ENCODE results near the gene DHRS12. TPM values are rescaled to one million over a fixed set of nuclear protein-coding genes. Genes with fewer than 3 reads are reported as not detected.
"Not testable (repeated sequence)": the region's sequence is repeated elsewhere in the genome, so short reads cannot be mapped to it uniquely, and the experiment has no call there.

The DHRS12 gene
- total RNA-seq, 1 experiment from 2014 or later = 2.1 TPM

DNA sequence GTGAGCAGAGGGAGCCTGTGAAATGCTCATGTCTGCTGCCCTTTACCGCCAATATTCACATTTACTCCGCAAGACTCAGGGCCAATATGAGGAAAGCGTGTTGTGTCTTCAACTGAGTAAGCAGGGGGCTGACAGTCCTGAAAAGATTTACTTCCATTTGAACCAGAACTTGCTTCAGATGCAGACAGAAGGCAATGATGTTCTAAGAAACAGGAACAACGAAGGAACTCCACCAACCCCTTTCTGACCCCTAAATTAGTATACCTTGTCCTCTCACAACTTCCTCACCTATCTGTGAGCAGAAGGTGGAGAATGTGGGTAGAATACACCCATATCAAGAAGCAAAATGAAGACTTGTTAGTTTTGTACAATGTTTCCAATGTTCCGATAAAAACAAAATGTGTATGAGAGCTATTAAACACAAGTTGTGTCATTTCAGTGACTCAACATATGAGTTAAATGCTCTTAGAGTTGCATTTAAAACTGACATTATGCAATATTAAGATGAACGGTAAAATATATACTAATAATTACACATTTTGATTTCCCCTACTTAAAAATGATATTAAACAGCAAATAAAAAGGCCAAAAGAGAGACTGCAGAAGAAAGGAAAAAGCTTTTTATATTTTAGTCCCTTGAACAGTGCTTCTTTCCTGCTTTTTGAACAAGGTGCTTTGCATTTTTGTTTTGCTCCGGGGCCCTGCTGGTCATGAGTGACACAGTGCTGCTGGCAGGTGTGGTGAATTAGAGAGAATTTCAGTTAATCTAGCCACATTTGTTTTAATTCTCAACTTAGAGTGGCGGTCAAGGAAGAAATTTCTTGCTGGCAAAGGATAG, 25.0 kb upstream of the DHRS12 start:
- DNase-seq (ENCODE audit: low read depth) = no peak

DNA sequence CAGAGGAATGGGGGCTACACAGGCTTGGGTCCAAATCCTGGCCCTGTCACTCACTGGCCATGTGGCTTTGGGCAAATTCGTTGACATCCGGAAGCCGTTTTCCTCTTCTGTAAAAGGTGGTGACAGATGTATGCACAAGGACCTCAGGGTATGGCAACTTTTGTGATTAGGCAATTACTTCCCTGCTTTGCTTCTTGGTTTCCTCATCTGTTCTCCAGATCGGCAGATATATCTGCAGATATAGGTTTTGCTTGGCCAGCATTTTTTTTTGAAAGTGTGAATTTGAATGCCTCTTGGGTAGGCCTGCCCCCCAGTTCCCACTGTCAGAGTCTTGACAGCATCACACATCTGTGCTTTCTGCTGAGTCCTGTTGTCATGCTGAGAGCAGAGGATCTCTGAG, 23.3 kb upstream of the DHRS12 start:
- DNase-seq (ENCODE audit: low read depth) = no peak

DNA sequence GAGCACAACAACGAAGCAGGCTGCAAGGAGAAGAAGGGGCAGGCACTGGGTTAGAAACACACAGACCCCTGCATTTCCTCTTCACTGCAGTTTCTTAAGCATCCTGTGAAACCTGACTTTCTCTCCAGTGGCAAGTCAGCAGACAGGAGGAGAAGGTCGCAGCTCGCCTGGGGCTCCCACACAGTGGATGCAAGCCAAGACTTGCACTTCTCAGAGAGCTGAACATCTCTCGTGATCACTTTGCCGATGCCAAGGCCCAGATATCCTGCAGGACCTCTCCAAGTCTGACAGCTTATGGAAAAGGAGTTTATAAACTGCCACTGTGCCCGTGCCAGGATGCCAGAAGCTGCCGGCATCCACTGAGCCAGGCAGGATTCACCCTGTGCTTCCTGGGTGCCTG, 22.6 kb upstream of the DHRS12 start:
- no peak for DNase-seq (ENCODE audit: low read depth)

DNA sequence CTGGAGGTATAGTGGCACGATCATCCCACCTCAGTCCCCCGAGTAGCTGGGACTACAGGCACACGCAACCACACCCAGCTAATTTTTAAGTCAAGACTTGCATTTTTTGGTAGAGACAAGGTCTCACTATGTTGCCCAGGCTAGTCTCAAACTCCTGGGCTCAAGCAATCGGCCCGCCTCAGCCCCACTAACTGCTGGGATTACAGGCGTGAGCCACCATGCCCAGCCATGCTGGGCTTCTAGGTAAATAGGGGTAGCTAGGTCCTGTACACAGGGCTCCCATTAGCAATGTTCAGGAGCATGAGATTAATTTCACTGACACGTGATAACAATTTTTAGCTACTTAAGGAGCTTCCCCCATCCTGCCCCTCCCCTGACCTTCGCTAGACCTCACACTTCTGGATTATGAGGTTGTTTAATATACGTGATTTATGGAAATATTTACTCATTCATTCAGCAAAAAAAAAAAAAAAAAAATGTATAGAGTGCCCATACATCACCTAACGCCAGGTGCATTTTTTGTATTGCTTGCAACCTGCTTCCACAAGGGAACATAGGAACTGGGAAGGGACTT, 21.8 kb upstream of the DHRS12 start:
- no peak for DNase-seq (ENCODE audit: low read depth)

DNA sequence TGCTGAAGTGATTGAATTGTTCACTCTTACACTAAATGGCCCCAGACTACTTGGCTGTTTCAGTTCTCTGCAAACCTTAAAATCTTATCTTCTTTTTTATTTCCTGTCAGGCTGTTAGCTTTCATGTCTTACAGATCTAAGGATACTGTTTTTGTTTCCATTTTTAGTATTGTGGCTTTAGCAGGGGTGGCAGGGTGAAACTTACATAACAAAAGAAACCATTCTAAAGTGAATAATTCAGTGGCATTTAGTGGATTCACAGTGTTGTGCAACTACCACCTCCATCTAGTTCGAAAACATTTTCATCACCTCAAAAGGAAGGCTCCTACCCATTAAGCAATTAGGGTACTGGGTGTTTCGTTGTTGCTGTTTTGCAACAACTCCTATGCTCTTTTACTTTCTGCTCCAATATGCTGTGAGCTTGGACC, 21.2 kb upstream of the DHRS12 start:
- DNase-seq (ENCODE audit: low read depth) = no peak

DNA sequence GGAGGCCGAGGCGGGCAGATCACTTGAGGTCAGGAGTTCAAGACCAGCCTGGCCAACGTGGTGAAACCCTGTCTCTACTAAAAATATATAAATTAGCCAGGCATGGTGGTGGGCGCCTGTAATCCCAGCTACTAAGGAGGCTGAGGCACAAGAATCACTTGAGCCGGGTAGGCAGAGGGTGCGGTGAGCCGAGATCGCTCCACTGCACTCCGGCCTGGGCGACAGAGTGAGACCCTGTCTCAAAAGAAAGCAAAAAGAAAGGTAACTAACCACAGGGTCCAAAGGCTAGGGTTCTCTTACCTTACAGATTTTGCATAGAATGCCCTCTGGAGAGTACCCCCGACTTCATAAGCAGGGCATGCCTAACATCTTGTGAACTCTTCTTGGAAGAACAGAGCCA, 20.7 kb upstream of the DHRS12 start:
- not testable (repeated sequence) for DNase-seq (ENCODE audit: low read depth)

DNA sequence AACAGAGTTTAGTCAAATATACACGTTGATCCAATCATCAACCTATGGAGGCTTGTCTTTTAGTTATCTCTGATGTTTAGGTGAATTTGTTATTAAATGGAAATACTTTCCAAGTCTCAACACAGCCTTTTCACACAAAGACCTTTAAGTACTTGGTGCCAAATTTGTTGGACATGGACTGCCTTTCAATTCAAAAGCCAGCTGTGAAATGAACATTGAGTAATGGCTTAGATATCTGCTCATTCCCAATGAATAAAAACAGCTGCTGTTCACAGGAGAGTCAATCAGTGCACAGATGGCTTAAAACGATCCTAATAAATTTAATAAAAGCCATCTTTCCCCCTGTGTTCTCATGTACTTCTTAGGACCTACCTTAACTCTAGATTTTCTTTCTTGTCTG, 19.9 kb upstream of the DHRS12 start:
- DNase-seq (ENCODE audit: low read depth) = no peak

DNA sequence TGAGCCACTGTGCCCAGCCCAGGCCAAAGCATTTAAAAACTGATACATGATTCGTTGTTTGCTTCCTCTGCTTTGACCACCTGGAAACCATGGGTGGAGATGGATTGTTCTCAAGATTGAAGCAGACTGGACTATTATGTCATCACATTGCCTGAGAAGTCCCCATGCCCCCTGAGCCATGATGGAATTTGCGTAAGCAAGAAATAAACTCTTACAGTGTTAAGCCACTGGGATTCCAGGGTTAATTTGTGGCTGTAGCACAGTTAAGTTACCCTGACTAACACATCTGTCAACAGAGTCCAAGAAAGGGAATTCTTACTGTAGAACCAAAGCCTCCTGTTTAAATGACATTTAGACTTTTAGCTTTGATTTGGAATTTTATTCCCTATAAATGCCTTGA, 19.4 kb upstream of the DHRS12 start:
- no peak for DNase-seq (ENCODE audit: low read depth)

DNA sequence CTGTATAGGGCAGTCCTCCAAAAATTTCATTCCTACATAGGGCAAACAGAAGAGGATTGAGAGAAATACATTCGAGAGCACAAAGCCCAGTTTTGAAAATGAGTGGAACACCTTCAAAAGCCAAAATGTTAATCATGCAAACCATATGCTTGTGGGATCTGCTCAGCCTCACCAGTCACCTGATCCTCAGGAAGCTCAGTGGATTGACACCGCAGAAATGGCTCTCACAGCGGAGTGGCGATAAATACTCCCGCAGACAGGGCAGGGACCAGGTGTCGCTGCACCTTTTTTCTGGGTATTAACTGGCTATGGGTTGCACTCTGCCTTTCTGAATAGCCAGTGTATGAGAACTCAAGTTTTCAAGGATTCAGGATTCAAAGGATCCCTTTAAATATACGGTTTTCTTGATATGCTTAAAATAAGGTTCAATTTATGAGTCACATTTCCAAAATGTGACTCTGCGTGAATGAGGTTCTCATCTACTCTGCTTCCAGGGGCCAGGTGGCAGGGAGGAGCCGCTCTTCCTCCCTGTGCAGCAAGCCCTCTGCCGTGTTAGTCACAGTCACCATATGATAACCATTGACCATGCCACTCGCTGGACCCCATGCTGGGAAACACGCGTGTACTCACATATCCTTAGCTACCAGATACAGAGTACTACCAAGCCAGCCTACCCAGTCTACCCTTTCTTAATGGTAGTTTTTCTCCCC, 18.3 kb upstream of the DHRS12 start:
- DNase-seq (ENCODE audit: low read depth) = no peak

DNA sequence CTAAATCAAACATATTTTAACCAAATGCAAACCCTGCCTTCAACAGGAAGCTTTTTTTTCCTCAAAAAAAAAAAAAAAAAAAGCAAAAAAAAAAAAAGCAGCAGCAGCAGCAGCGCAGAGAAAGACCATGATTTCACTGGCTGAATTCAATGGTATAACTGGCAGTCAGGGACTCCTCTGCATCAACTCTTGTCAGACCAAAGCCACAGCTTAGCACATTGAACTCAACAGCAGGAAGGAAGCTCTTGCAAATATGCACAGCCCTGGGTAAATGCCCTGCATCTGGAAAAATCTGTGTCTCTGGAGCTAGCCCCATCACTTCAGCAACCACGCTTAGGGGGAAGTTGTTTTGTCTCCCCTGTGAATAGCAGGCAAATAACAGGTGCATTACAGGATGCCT, 17.6 kb upstream of the DHRS12 start:
- no peak for DNase-seq (ENCODE audit: low read depth)

DNA sequence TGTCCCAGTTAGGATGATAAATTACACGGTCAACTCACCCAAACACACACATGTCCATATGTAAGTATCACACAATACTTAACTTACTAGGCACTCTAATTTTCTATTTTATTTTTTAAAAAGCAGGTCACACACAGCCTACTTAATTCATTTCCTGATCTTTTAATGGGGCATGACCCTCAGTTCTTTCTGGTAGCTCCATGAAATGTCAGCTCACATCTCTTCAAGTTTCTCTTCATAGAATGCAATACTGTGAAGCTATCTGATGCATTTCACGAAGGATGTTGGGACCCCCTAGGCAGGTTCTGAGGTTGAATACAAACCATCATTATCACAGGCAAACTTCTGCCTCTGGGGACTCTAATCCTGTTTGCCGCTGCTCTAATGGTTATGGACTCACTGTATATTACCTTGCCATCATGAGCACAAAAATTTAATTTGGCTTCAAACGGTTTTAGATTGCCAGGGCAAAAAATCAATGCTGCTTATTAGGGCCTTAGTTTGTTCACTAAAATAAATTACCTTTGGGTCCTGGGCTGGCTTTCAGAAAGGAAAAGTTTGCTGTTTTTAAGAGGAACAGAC, 16.1 kb upstream of the DHRS12 start:
- DNase-seq (ENCODE audit: low read depth) = no peak

DNA sequence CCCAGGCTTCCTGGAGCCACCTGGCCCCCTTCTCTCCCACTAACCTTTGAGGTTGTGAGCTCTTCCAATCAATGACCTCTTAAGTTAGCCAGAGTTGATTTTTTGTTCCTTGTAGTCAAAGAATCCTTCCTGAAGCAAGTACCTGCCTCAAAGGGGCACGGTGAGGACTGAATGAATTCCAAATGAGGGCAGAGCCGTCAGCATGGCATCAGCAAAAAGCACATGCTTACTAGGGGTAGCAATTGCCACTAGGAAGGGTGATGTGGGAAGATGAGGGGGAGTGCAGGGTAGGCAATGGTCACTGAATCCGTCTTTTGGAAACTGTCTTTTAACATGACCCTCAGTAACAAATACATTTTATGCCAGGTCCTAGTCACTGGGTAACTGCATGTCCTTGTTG, 15.6 kb upstream of the DHRS12 start:
- DNase-seq (ENCODE audit: low read depth) = no peak

DNA sequence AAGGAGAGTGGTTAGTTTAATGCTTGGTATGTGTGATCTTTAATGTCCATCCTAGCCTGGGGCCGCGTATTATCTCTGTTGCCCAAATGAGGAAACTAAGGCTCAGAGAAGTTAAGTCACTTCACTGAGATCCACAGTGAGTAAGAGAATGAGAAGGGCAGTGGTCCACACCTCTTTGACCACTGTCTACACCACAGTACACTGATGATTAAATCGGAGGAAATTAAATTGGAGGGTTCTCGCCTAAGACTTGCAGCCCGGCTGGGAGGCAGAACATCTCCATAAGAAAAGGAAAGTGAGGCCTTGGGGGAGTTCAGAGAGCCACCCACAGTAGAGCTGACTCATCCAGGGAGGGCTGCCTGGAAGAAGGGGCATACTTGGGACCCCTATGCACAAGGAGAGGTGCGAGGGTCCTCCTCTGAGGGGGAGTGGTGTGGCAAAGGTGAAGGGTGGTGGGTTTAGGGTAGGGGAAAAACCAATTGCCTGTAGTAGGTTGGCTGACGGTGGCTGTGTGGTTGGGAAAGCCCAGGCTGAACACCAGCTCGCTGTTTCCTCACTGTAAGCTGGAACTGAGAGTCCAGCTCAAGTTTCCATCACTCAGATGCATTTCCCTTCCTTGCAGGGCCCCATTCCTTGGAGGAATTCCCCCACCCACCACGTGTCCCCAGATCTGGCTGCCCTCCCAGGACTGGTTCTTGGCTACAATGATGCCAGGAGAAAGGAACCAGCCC, 15.0 kb upstream of the DHRS12 start:
- DNase-seq (ENCODE audit: low read depth) = peak; percentile 33

DNA sequence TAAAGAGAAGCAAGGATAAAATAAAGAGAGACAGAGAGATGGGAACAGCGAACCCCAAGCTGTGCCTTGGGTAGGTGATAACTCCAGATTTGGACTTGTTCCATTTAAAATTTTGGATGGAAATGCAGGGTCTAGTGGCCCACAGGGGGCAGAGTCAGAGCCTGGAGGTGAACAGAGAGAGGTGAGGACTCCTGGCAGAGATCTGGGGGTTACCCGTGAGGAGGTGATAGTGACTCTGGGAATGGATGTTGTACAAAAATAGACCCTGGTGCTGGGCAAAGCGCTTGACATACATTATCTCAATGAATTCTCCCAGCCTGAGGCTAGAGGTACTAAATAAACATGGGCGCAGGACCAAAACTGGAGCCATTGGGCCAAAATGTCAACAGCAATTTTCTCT, 14.3 kb upstream of the DHRS12 start:
- DNase-seq (ENCODE audit: low read depth) = no peak

DNA sequence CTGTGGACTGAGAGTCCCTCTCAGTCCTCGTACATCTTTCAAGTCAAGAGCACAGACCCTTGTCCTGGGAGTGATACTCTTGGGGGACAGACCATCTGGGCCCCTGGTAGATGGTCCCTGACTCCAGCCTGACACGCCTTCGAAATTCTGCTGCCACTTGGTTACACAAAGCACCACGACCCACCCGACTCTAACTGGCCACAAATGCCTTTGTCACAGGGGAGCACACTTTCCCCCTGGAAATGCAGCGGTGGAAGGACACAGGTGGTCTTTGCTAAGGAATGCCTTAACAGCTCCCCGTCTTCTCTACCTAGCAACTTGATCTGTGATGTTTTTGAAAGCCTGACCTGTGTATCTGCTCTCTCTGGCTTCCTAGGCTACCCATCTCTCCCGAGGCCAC, 13.8 kb upstream of the DHRS12 start:
- DNase-seq (ENCODE audit: low read depth) = no peak

DNA sequence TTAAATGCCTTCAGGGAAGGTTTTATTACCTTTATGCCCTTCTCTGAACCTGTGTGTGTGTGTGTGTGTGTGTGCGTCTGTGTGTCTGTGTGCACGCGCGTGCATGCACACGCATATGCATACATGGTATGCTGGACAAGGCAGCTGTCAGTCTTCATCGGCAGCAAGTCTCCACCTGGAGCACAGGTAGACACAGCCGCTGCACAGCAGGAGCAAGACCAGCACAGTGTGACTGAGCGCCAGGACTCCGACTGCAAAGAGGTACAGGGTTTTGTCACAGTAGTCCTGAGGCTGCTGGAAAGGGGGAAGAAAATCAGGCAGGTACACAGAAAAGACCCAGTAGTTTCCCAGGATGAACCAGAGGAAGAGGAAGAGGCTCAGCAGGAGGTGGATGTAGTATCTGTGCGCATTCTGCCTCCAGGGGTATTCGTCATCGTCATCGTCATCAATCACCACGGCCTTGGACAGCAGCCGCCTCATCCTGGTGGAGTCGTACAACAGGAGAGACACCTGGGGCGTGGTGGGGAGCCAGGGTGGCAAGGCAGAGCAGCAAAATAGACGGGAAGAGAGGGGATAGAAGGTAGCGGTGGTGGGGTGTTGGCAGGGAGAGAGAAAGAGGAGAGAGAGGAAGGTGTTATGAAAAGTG, 12.8 kb upstream of the DHRS12 start:
- no peak for DNase-seq (ENCODE audit: low read depth)

DNA sequence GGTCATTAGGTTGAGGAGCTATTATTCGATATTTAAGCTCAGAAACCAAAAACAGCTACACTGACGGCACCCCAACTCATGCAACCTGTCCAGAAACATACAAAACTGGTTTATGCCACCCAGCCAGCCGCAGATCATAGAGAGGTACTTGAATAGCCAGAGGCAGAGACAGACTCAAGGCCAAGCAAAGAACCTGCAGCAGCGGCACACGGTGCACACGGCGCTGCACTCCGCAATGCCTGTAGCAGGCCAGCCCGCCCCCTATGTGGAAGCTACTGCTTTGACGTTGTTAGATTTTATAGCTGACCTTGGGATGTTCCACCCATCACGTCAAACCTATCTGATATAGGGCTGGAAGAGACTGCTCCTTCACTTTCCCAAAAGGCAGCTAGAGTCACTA, 11.9 kb upstream of the DHRS12 start:
- DNase-seq (ENCODE audit: low read depth) = no peak

DNA sequence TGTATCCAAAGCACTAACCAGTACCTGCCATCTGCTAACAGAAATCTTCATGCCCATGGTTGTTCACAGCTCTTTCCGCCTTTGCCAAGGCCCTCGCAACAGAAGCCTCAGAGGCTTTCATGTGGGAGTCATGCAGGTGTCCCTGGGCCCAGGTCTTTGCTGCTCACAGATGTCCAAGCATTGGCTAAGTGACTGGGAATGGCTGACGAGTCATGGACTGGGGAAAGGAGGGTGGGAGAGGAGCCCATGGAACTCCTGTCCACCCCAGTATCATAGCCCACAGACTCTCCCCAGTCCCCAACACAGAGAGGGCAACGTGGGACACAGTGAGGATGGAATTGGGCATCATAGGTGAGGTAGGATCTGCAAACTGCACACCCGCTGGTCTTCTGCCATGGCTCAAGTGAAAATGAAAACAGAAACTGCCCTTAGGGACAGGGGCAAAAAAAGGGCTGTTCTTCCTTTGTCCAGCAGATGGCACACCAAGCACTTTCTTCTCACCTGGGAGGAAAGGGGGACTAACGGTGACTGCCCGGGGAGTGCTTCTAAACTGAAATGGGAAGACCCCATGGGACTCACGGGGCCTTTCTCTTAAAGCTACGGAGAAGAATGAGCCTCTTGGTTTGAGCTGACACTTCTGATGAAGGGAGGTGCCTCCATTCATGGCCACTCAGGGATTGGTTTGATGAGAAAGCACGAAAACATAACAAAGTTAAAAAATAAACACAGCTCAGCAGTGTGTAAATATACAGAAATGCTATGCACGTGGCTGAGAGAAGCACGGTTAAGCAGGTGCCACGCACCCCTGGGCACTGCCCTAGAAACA, 11.1 kb upstream of the DHRS12 start:
- peak; percentile 55 for DNase-seq (ENCODE audit: low read depth)

DNA sequence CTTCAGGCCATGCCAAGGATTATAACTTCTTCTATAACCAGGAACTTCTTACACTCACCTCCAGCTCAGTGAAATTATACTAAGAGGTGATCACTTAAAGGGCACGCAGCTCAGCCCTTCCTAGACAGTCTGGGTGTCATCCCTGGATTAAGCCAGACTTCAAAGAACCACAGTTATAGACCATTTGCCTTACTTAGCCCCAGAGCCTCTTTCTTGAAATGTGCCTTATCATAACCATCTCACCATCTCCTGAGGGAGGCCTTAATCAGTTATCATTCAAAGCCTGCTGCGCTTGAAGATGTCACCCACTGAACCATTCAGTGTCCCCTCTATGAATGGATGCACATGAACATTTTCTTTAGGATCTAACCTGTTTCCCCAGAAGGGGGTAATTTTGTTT, 10.1 kb upstream of the DHRS12 start:
- no peak for DNase-seq (ENCODE audit: low read depth)

DNA sequence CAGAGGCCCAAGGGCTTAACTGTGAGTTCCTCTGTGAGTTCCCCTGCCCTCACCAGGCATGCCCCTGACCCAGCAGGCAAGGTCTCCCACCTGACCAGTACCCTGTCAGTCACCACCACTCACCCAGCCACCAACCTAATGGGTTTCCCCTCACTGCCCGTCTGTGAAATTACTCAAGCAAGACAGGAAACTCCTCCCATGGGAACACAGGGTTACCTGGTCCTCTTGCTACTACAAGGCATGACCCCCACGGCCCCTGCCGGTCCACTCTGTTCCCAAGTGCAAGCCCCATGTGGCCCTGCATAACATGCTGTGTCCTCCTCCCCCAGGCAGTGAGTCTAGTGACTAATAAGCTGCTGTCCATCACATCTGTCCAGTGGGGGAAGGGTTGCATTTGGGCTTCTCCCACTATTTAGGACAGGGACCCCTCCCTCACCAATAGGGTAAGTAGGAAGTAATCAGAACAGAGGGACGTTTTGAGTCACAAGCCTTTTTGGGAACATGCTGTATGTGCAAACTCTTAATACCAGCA, 8.0 kb upstream of the DHRS12 start:
- no peak for DNase-seq (ENCODE audit: low read depth)

All from M059J (cell line).